Activated T-cell treated with anti-CD3 and anti-CD28 coated beads for 48 hours (primary cell): ENCODE results near the gene IFIT2.
"Not testable (repeated sequence)": the region's sequence is repeated elsewhere in the genome, so short reads cannot be mapped to it uniquely, and the experiment has no call there.

Experiments
- DNase-seq: peaks from one replicate; pipeline ENCODE4 v3.0.0-alpha.2; 2020; ENCODE audit warnings: low read depth

IFIT2 gene

DNA sequence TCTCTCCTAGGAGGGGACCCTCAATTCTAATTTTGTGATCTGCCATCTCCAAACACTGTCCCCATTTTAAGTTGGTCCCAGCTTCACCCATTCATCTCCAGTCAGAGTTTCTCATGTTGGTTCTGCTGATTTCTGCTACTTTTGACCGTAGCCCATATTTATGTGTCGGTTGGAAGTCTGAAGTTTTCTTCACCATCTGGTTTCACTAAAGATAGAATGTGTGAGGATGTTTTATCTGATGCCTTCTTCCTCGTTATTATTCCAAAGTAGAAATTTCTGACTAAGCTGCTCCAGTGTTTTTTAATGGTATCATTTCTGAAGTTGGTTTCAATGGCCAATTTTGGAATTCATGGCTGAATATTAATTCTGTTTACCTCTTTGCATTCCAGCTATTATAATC is 21.3 kb upstream of the IFIT2 start:
- no peak for DNase-seq

DNA sequence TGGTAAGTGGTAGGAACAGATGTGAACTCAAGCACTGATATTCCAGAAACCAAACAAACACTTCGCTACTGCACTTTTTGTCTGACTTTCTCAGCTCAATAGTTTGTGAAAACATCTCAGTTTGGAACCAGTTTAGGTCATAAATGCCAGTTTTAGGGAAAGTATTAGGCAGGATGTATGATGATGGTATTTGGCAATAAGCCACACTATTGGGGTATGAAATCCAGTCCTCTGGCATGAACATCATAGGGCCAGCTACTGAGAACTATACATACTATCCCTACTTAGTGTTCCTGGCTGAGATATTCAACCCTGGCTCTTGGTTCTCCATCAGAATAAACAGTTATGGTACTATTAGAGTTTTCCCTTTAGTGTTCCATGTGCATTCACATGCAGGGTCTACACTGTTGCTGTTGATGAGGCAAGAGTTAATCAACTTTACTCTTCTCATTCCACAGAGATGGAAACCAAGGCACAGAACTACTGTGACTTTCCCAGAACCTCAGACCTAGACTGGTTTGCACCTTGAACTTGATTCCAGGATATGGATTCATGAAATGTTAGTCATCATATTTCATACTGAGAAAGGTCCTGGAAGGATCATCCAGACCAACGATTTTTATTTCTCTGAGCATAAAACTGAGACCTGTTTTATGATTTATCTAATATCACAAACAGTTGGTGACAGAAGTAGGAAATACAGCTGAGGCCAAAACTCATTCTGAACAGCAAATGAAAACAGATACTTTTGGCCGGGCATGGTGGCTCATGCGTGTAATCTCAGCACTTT is 20.0 kb upstream of the IFIT2 start:
- no peak for DNase-seq

DNA sequence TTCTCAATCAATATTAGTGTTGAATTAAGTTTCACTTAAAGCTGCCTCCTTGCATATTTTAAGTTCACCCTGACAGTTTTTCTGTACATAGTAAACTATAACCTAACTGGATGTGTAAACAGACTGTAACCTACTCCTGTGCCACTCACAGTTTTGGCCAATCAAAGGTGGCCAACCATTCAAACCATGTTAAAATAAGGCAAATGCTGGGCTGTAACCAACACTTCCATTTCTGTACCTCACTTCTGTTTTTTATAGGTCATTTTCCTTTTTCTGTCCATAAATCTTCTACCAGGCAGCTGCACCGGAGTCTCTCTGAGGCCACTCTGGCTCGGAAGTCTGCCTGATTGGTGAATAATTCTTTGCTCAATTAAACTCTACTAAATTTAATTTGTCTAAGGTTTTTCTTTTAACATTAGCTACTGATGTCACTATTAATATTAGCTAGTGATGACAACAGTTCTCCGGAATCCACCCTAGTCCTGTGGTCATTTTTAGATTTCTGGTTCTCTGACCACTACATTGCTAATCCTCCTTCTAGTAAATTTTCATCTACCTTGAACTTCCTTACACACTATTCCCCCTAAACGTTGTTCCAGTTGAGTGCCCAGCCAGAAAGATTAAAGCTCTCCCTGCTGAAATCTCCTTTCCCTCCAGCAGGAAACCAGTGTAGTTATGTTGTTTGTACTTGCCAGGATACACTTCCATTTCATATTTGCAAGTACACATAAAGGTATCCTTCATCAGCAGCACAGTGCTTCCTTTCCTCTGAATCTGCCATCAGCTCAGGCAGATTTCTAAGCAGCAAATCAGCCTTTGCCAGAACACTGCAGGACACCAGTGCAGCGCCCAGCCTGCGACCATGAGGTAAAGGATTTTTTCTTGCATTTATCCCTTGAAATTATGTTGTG is 18.6 kb upstream of the IFIT2 start:
- no peak for DNase-seq

DNA sequence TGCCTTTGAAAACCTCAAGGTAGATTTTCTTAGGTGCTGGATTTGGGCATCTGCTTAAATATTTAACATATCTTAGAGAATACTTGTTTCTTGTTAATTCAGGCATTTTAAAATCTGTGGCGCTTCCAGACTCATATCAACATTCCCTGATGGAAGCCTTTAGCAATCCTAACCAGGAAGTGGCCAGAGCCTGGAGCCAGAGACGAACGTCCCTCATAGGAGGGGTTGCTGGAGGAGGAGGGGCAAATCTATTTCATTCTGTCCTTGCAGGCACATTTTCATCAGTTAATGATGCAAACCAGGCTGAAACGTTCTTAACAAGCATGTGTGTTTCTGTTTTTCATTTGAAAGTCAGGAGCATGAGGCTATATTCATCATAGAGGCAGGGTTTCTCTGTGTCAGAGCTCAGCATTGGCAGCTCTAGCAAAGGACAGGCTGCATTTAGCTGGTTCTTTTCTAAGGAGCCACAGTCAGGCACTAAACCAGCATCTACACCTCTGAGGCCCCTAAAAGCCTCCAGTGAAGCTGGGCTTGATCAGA is 17.8 kb upstream of the IFIT2 start:
- DNase-seq, result no peak

DNA sequence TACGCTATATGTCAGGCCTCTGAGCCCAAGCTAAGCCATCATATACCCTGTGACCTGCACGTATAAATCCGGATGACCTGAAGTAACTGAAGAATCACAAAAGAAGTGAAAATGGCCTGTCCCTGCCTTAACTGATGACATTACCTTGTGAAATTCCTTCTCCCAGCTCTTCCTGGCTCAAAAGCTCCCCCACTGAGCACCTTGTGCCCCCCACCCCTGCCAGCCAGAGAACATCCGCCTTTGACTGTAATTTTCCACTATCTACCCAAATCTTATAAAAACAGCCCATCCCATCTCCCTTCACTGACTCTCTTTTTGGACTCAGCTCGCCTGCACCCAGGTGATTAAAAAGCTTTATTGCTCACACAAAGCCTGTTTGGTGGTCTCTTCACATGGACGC is 17.1 kb upstream of the IFIT2 start:
- DNase-seq, result not testable (repeated sequence)

DNA sequence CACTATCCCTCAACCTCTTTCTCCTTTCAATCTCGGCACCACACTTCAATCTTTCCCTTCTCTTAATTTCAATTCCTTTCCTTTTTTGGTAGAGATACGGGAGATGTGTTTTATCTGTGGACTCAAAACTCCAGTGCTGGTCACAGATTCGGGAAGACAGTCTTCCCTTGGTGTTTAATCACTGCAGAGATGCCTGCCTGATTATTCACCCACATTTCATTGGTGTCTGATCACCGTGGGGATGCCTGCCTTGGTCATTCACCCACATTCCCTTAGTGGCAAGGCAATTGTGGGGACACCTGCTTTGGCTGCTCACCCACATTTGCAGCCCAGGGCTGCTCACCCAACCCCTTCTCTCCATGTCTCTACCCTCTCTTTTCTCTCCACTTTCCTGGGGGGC is 16.5 kb upstream of the IFIT2 start:
- not testable (repeated sequence) for DNase-seq

DNA sequence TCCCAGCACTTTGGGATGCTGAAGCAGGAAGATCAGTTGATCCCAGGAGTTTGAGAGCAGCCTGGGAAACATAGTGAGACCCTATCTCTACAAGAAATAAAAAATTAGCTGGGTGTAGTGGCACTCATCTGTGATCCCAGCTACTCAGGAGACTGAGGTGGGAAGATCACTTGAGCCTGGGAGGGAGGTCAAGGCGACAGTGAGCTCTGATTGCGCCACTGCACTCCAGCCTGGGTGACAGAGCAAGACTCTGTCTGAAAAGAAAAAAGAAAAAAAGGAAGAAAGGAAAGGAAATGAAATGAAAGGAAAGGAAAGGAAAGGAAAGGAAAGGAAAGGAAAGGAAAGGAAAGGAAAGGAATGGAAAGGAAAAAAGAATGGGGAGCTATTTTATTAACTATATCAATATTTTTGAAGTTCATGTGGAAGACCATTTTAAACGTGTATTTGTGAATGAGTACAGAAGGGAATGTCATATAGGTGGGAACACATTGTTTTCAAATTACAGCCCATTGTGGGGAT is 7.1 kb upstream of the IFIT2 start:
- no peak for DNase-seq

DNA sequence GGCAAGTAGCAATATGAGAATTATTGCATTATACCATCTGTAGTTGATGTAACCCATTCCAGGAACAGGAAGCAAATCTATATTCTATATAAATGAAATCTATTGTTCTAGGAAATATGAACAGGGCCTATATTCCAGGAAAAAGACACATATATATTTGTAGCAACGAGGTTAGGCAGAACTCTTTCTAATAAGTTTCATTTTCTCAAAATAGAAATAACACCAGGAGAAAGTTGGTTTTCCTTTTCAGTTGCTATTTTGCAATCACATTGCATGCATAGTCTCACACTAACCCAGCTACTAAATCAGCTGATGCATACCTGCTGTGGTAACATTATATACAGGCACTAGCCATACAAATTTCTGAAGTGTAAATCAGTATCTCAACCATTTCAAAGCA is 6.2 kb upstream of the IFIT2 start:
- DNase-seq, result no peak

DNA sequence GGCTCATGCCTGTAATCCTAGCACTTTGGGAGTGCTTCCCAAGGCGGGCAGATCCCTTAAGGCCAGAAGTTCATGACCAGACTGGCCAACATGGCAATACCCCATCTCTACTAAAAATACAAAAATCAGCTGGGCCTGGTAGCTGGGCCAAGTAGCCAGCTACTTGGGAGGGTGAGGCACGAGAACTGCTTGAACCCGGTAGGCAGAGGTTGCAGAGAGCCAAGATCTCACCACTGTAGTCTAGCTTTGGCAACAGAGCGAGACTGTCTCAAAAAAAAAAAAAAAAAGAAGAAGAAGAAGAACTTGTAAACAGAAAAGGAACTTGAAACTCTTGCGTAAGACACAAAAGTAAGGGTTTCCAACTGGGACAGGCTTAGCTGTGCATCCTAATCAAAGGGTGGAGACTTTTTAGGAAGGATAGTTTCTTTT is 5.6 kb upstream of the IFIT2 start:
- no peak for DNase-seq

DNA sequence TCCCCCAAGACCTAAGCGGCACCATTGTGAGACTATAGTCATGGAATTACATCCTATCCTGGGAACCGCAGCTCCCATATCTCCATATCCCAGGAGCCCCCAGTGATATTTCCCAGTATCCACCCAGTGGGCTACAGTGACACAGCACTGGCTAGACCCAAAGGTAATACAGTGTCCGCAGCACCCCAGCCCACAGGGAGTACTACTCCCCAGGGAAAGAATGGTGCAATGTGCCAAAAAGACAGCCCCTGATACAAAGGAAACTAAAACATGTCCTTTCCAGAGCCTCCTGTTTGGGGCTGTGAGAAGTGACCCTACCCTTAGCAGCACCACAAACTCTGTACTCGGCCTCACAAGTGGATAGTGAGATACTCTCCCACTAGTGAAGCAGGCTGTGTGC is 4.5 kb upstream of the IFIT2 start:
- no peak for DNase-seq

DNA sequence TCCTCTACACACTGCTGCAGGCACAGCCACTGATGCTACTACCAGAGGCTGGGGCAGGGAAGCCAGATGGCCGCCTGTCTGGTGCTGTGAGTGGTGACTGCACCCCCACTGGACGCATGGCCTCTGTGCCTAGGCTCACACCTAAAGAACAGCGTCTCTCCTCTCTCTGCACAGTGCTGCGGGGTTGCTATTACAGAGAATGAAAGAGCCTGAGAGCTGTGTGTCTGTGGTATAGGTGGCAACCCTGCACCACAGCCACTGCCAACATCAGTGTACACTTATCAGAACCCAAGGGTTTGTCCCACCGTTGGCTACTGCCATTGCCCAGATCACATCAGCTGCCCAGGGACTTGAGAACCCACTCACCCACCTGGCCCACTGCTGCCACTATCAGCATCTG is 4.1 kb upstream of the IFIT2 start:
- no peak for DNase-seq

DNA sequence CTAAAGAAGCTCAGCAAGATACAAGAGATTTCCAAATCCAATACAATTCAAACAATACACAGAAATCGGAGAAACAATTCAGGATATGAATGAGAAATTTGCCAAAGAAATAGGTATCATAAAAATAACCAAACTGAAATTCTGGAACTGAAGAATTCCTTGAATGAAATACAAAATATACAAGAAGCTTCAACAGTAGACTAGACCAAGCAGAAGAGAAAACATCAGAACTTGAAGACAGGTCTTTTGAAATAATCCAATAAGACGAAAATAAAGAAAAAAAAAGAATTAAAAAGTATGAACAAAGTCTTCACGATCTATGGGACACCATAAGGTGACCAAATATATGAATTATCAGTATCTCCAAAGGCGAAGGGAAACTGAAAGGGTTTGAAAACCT is 2.8 kb upstream of the IFIT2 start:
- no peak for DNase-seq

DNA sequence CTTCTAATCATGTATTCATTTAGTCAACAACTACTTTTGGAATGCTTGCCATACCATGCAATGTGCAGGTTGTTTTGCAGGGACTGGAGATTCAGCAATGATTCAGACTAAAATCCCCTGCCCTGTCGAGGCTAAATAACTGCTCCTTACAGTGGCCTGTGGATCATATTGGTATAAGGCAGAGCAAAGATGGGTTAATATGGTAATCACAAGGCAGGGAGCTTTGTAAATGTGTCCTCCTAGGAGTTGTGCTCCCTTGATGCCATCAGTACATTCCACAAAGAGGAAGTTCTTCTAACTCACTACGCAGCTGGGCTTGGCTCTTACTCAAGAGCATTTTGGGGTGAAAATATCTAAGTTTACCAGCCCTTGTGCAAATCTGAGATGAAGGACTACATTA is 614 bp upstream of the IFIT2 start:
- DNase-seq, result no peak

DNA sequence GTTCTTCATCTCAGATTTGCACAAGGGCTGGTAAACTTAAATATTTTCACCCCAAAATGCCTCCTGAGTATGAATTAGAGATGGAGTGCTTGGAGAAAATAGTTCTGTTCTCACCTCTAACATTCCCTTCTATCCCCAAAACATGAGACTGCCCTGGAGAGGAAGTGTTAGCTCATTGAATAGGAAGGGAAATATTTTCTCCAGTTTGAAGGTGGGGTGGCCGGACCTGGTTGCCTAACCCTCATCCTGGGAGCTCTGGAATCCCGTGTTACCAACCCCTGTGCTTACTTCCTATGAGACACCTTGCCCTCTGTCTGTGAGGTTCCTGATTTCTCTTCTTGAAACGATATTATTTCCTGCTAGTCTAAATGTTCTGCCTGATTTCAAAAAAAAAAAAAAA is 779 bp downstream of the IFIT2 start:
- DNase-seq, result no peak

DNA sequence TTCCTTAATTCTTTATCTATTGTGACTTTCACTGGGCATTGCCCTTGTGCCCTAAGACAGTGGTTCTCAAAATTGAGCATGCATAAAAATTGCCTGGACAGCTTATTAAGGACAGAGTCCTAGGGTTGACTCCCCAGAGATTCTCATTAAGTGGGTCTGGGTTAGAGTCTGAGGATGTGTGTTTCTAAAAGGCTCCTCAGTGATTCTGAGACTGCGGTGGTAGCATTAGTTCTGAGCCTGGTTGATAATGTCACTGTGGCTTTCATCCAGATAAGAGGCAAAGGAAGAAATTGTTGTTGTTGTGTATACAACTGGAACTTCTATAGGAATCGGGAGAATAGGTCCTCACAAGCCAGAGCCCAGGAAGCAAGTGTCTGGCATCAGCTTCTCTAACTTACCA is 1.3 kb downstream of the IFIT2 start:
- DNase-seq, result no peak

DNA sequence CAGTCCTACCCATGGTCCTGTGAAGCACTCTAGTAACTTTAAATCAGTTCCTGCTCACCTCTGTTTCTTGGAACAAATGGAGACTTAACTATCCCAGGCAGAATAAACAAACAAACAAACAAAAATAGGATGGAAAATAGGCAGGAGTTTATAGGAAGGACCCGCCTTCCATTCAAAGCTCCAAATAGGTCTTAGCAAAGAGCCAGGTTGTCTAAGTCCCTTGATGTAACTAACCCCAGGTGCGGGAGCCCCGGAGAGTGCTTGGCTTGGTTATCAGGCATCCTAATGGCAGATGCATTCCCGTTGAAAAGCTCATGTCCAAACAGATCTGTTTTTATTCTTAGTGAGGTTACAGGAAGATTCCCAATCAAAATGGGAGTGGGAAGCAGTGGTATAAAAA is 2.2 kb downstream of the IFIT2 start:
- DNase-seq, result no peak

DNA sequence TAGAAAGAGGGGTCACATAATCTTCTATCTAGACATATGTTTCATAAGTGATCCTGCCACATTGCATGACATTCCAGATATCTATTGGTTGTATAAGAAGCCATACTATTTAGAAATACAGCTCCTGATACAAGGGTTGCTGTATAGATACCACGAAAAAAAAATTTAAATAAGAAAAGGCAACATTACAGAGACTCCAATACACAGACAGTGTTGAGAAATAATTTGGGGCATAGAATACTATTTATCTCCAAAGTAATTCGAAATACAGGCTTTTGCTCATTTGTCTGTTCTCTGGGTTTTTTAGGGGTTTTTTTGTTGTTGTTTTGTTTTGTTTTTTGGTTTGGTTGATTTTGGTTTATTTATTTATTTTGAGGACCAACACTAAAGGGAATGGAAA is 2.6 kb downstream of the IFIT2 start:
- DNase-seq, result no peak

DNA sequence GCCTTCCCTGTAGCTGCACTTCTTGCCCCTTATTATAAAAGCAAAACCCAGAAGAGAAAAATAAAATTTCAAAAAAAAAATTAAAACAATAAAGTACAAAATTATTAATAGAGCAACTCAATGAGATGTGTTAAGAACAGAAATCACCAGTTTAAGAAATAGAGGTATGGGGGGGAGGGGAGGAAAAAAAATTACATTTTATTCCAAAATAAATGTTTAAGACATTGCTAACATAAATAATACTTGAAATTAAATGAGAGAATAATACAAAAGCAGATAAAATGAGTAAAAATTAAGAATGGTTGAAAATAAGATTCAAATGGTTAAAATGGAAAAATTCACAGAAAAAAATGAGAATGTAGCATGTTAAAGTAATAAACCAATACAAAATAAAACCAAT is 3.1 kb downstream of the IFIT2 start:
- no peak for DNase-seq

DNA sequence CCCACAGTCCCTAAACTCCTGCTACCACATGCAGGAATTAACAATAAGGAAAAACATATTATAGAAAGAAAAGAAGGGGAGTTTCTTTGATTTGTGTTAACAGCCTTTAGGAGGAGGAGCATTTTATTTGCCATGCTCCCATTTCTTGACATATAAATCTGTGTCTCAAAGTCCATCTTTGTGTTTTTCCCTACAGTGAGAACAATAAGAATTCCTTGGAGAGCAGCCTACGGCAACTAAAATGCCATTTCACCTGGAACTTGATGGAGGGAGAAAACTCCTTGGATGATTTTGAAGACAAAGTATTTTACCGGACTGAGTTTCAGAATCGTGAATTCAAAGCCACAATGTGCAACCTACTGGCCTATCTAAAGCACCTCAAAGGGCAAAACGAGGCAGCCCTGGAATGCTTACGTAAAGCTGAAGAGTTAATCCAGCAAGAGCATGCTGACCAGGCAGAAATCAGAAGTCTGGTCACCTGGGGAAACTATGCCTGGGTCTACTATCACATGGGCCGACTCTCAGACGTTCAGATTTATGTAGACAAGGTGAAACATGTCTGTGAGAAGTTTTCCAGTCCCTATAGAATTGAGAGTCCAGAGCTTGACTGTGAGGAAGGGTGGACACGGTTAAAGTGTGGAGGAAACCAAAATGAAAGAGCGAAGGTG is 4.1 kb downstream of the IFIT2 start:
- no peak for DNase-seq

DNA sequence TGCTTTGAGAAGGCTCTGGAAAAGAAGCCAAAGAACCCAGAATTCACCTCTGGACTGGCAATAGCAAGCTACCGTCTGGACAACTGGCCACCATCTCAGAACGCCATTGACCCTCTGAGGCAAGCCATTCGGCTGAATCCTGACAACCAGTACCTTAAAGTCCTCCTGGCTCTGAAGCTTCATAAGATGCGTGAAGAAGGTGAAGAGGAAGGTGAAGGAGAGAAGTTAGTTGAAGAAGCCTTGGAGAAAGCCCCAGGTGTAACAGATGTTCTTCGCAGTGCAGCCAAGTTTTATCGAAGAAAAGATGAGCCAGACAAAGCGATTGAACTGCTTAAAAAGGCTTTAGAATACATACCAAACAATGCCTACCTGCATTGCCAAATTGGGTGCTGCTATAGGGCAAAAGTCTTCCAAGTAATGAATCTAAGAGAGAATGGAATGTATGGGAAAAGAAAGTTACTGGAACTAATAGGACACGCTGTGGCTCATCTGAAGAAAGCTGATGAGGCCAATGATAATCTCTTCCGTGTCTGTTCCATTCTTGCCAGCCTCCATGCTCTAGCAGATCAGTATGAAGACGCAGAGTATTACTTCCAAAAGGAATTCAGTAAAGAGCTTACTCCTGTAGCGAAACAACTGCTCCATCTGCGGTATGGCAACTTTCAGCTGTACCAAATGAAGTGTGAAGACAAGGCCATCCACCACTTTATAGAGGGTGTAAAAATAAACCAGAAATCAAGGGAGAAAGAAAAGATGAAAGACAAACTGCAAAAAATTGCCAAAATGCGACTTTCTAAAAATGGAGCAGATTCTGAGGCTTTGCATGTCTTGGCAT is 4.8 kb downstream of the IFIT2 start:
- DNase-seq, result no peak

DNA sequence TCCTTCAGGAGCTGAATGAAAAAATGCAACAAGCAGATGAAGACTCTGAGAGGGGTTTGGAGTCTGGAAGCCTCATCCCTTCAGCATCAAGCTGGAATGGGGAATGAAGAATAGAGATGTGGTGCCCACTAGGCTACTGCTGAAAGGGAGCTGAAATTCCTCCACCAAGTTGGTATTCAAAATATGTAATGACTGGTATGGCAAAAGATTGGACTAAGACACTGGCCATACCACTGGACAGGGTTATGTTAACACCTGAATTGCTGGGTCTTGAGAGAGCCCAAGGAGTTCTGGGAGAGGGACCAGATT is 5.4 kb downstream of the IFIT2 start:
- no peak for DNase-seq

DNA sequence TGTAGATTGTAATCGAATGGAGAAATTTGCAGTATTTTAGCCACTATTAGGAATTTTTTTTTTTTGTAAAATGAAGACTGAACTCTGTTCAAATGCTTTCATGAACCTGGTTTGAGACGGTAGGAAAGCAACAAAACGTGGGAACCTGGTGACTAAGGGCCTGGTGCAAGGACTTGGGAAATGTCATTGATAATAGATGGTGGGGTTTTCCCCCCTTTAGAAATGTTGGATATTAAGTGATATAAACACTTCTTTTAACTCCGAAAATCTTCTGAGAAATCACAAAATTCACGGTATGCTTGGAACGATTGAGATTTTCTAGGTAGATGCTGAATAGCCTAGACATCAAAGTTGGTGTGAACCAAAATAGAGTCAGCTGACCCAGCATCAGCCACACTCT is 6.4 kb downstream of the IFIT2 start:
- DNase-seq, result no peak
